Right kidney (tissue), 1 donor: ENCODE measurements around the gene CALCB.

ENCODE experiments used
- DNase-seq: peaks from one replicate; pipeline ENCODE4 v3.0.0-alpha.2; 2016

CALCB gene

GRCh38 chr11:15117751-15118150 lies 44.4 kb downstream of the CALCB start:
- DNase-seq, result no peak

GRCh38 chr11:15118431-15118830 lies 45.0 kb downstream of the CALCB start:
- DNase-seq, result no peak

- no peak for DNase-seq
These were observed 46.0 kb downstream of the CALCB start for GRCh38 chr11:15119352-15119751.

GRCh38 chr11:15119826-15120225 lies 46.4 kb downstream of the CALCB start:
- no peak for DNase-seq

- DNase-seq, result no peak
These were observed 50.5 kb downstream of the CALCB start for GRCh38 chr11:15123849-15124248.

GRCh38 chr11:15124528-15124927 lies 51.1 kb downstream of the CALCB start:
- no peak for DNase-seq

- no peak for DNase-seq
These were observed 53.9 kb downstream of the CALCB start for GRCh38 chr11:15127341-15127740.
